Measurements from ENCODE around the gene NUP62.

The NUP62 gene

DNA sequence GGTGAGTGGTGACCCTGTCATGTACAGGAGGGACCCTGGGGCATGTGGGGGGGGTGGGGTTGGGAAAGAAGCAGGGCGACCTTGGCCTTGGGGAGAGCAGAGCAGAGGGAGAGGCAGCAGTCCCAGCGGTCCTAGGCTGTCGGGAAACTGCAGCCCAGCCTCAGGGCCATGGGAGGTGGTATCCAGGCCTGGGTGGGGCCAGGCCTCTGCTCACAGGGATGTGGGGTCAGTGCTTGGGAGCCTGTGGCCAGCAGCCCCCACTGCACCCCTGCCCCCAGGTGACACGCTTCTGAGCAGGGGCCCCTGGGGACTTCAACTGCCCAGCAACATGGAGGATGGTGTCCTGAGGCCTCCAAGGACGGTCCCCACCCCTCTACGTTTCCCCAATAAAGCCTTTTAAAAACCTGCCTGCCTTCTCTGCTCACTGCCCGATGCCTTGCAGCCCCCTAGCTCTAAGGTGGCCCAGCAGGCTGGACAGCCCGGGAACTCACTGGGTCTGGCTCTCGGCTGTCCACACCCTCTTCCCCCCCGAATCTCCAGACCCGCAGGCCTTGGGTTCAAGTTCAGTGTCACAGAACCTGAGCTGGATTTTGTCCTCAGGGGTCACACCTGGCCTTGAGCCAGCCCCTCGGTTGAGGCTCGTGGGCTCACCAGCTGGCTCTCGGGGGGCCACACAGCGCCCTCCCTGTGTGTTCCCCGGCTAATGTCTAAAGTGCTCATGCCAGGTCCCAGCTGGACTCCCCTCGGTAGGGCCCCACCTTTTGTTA, 68.8 kb downstream of the NUP62 start:
- Mint-ChIP-seq H3K27ac (peak overlapping the region; percentile 28), H3K4me3 (no peak overlapping the region), H3K9me3 (no peaks in the 10 kb centered on the region), H3K4me1 (peaks cover 19% of the 10 kb centered on the region), H3K27me3 (no peaks in the 10 kb centered on the region), H3K36me3 (peaks cover 41% of the 10 kb centered on the region)
- CTCF ChIA-PET: interaction anchor here (1.0 kb wide), 1 partner anchor 9 kb away, joined by 3 read pairs; no protein-coding TSS in a partner anchor
- DNase-seq: no peak

DNA sequence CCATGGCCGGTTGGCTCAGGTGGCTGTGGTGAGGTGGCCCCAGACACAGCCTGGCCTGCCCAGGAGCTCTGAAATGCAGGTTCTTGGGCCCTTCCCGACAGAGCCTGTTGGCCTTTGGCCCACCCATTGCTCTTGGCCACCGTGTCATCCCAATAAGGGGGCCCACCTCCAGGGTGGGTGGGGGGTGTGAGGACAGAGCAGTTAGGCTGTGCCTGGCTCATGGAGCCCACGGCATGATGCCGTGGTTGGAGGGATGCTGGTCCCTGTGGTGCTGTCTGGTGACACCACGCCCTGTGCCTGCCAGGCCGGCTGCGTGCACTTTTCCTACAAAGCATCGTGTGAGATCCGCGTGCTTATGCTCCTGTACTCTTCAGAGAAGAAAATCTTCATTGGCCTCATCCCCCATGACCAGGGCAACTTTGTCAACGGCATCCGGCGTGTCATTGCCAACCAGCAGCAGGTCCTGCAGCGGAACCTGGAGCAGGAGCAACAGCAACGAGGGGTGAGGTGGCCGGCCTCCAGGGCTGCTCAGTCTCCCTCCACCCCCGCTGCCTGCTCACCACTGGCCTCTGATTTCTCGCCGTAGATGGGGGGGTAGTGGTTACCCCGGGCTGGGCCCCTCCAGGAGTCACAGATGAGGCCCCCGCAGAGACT, 69.5 kb downstream of the NUP62 start:
- no peaks in the 10 kb centered on the region for H3K27me3 Mint-ChIP-seq
- H3K27ac Mint-ChIP-seq: no peak overlapping the region
- H3K9me3 Mint-ChIP-seq: no peaks in the 10 kb centered on the region
- peaks cover 12% of the 10 kb centered on the region for H3K4me1 Mint-ChIP-seq
- no peak overlapping the region for H3K4me3 Mint-ChIP-seq
- CTCF ChIA-PET: no interaction called here
- H3K36me3 Mint-ChIP-seq: peaks cover 39% of the 10 kb centered on the region
- DNase-seq: no peak

- no peak overlapping the region for H3K4me3 Mint-ChIP-seq
- H3K27ac Mint-ChIP-seq: no peak overlapping the region
- H3K4me1 Mint-ChIP-seq: peaks cover 5% of the 10 kb centered on the region
- no peak for DNase-seq
- no peaks in the 10 kb centered on the region for H3K9me3 Mint-ChIP-seq
- H3K27me3 Mint-ChIP-seq: peaks cover 5% of the 10 kb centered on the region
- peaks cover 26% of the 10 kb centered on the region for H3K36me3 Mint-ChIP-seq
- CTCF ChIA-PET: no interaction called here
These were observed 71.0 kb downstream of the NUP62 start for GRCh38 chr19:49858088-49858985.

DNA sequence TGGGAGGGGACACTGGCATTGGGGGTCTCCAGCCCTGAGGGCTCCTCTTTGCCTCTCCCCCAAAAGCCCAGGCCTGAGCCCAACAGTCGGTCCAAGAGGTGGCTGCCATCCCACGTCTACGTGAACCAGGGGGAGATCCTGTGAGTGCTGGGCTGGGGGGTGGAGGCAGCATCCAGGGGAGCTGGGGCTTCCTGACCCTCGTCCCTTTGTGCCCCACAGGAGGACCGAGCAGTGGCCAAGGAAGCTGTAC, 71.5 kb downstream of the NUP62 start:
- no peak overlapping the region for H3K4me3 Mint-ChIP-seq
- H3K36me3 Mint-ChIP-seq: peaks cover 23% of the 10 kb centered on the region
- DNase-seq: no peak
- no peak overlapping the region for H3K27ac Mint-ChIP-seq
- CTCF ChIA-PET: no interaction called here
- H3K27me3 Mint-ChIP-seq: peaks cover 7% of the 10 kb centered on the region
- H3K4me1 Mint-ChIP-seq: peaks cover 4% of the 10 kb centered on the region
- no peaks in the 10 kb centered on the region for H3K9me3 Mint-ChIP-seq

- Mint-ChIP-seq H3K27ac (no peak overlapping the region), H3K36me3 (peaks cover 28% of the 10 kb centered on the region)
- CTCF ChIA-PET: no interaction called here
These were observed 72.1 kb downstream of the NUP62 start for GRCh38 chr19:49857061-49857837.

More at GRCh38 chr19:49857061-49857837, 72.1 kb downstream of the NUP62 start:
- peaks cover 12% of the 10 kb centered on the region for H3K27me3 Mint-ChIP-seq
- peaks cover 10% of the 10 kb centered on the region for H3K4me1 Mint-ChIP-seq
- no peak overlapping the region for H3K4me3 Mint-ChIP-seq
- H3K9me3 Mint-ChIP-seq: no peaks in the 10 kb centered on the region
- DNase-seq: no peak
